OCI-LY1 (cell line): Measurements from ENCODE around the gene PLPP4.

ENCODE experiments used
- CTCF ChIP-seq: fragments of 200-600 bp; sonication (generic), shearing (Covaris generic); IDR thresholded peaks from 2 replicates; pipeline ENCODE4 v1.5.1; 2017; ENCODE audit warnings: mild to moderate bottlenecking, antibody characterized with exemption, low read length, moderate library complexity, mixed read lengths
- EZH2 ChIP-seq: fragments of 200-600 bp; sonication (generic), shearing (Covaris generic); IDR thresholded peaks from 2 replicates; pipeline ENCODE4 v1.8.0; 2017; ENCODE audit warnings: borderline replicate concordance, mixed run types, mild to moderate bottlenecking, antibody characterized with exemption, low read length, moderate library complexity, mixed read lengths

- TF ChIP-seq CTCF (no peak), EZH2 (no peak)
Observed at GRCh38 chr10:120559800-120560199, 102.8 kb downstream of the PLPP4 start.
